Karpas-422 (cell line): Measurements from ENCODE around the gene SPTBN1. TPM values are rescaled to one million over a fixed set of nuclear protein-coding genes. Genes with fewer than 3 reads are reported as not detected.

ENCODE experiments used
- DNase-seq: peaks from one replicate; pipeline ENCODE4 v3.0.0-alpha.2; 2015
- H2AFZ ChIP-seq: fragments of 200-600 bp; sonication (generic); 2 replicates; pipeline ENCODE4 v1.6.1; 2014; ENCODE audit warnings: antibody characterized with exemption, low read length, mixed read lengths
- H3K27ac ChIP-seq: fragments of 200-600 bp; sonication (generic); 2 replicates; pipeline ENCODE4 v1.5.1; 2014; ENCODE audit warnings: mild to moderate bottlenecking, low read length, moderate library complexity
- H3K27me3 ChIP-seq: fragments of 200-600 bp; sonication (generic); 2 replicates; pipeline ENCODE4 v1.6.1; 2014; ENCODE audit warnings: low read length, mixed read lengths
- H3K36me3 ChIP-seq: fragments of 200-600 bp; sonication (generic); 2 replicates; pipeline ENCODE4 v1.6.1; 2014; ENCODE audit warnings: low read length, mixed read lengths; ENCODE audit not compliant: insufficient read depth
- H3K4me1 ChIP-seq: fragments of 200-600 bp; sonication (generic); 2 replicates; pipeline ENCODE4 v1.6.1; 2014; ENCODE audit warnings: mild to moderate bottlenecking, low read length, mixed read lengths
- H3K4me2 ChIP-seq: fragments of 200-600 bp; sonication (generic); 2 replicates; pipeline ENCODE4 v1.6.1; 2014; ENCODE audit warnings: low read length, low read depth, mild to moderate bottlenecking; ENCODE audit not compliant: poor library complexity, severe bottlenecking
- H3K4me3 ChIP-seq: fragments of 200-600 bp; sonication (generic); 2 replicates; pipeline ENCODE4 v1.5.1; 2014; ENCODE audit warnings: mild to moderate bottlenecking, antibody characterized with exemption, low read length, mixed read lengths
- H3K79me2 ChIP-seq: fragments of 200-600 bp; sonication (generic); 2 replicates; pipeline ENCODE4 v1.6.1; 2014; ENCODE audit warnings: mild to moderate bottlenecking, low read length, mixed read lengths
- H3K9ac ChIP-seq: fragments of 200-600 bp; sonication (generic); 2 replicates; pipeline ENCODE4 v1.6.0; 2014; ENCODE audit warnings: low read length
- H3K9me2 ChIP-seq: fragments of 200-600 bp; sonication (generic), shearing (Covaris generic); replicated peaks from 2 replicates; pipeline ENCODE4 v1.6.0; 2014; ENCODE audit warnings: mild to moderate bottlenecking, low read length, moderate library complexity; ENCODE audit not compliant: insufficient read depth
- H3K9me3 ChIP-seq: fragments of 300-700, 200-600 bp; sonication (generic); 2 replicates; pipeline ENCODE4 v1.6.1; 2014; ENCODE audit warnings: low read length, mixed read lengths
- H4K20me1 ChIP-seq: fragments of 200-600 bp; sonication (generic); 2 replicates; pipeline ENCODE4 v1.6.1; 2014; ENCODE audit warnings: mild to moderate bottlenecking, antibody characterized with exemption, low read length, low read depth; ENCODE audit not compliant: insufficient read depth
- total RNA-seq: library from RNA; depleted of rRNA; stranded (reverse); fragments of >200 nt; shearing (Covaris generic); gene quantifications from 2 replicates; pipeline ENCODE4 v1.2.3, GENCODE V29; 2014; ENCODE audit warnings: low replicate concordance

SPTBN1 gene
- total RNA-seq, 1 experiment from 2014 or later = 6.2 TPM

GRCh38 chr2:54649191-54649590, 193.1 kb downstream of the SPTBN1 start:
- Histone ChIP-seq H3K4me1 (0 out of 2 replicates have a peak, but pooled peaks cover 2% of the 10 kb centered on the region), H3K9ac (no peak overlapping the region), H3K4me2 (no peak overlapping the region), H3K27me3 (no peaks in the 10 kb centered on the region), H4K20me1 (no peaks in the 10 kb centered on the region), H3K4me3 (no peak overlapping the region), H3K36me3 (no peaks in the 10 kb centered on the region), H3K9me3 (no peaks in the 10 kb centered on the region), H2AFZ (no peak overlapping the region), H3K9me2 (no peaks in the 10 kb centered on the region), H3K79me2 (no peaks in the 10 kb centered on the region), H3K27ac (no peak overlapping the region)
- no peak for DNase-seq

- Histone ChIP-seq H3K9ac (no peak overlapping the region), H3K4me3 (no peak overlapping the region), H4K20me1 (no peaks in the 10 kb centered on the region), H3K27ac (no peak overlapping the region), H3K27me3 (no peaks in the 10 kb centered on the region), H3K36me3 (no peaks in the 10 kb centered on the region), H3K4me1 (0 out of 2 replicates have a peak, but pooled peaks cover 2% of the 10 kb centered on the region), H2AFZ (no peak overlapping the region), H3K79me2 (no peaks in the 10 kb centered on the region), H3K9me3 (no peaks in the 10 kb centered on the region), H3K9me2 (no peaks in the 10 kb centered on the region), H3K4me2 (no peak overlapping the region)
- DNase-seq = no peak
These were observed 193.5 kb downstream of the SPTBN1 start for GRCh38 chr2:54649633-54650032.

- Histone ChIP-seq H3K4me2 (no peak overlapping the region), H3K36me3 (no peaks in the 10 kb centered on the region), H2AFZ (no peak overlapping the region), H3K4me1 (0 out of 2 replicates have a peak, but pooled peaks cover 2% of the 10 kb centered on the region), H3K9me2 (no peaks in the 10 kb centered on the region), H3K9me3 (no peaks in the 10 kb centered on the region), H3K27me3 (no peaks in the 10 kb centered on the region), H4K20me1 (no peaks in the 10 kb centered on the region), H3K9ac (no peak overlapping the region), H3K27ac (no peak overlapping the region), H3K79me2 (no peaks in the 10 kb centered on the region), H3K4me3 (no peak overlapping the region)
- no peak for DNase-seq
These were observed 194.5 kb downstream of the SPTBN1 start for GRCh38 chr2:54650612-54651011.

- H3K9ac ChIP-seq = no peak overlapping the region
- no peaks in the 10 kb centered on the region for H3K79me2 ChIP-seq
- no peak overlapping the region for H2AFZ ChIP-seq
- no peaks in the 10 kb centered on the region for H3K27me3 ChIP-seq
- DNase-seq = no peak
- H3K36me3 ChIP-seq = no peaks in the 10 kb centered on the region
- H3K4me3 ChIP-seq = no peak overlapping the region
- H3K27ac ChIP-seq = no peak overlapping the region
- H3K4me2 ChIP-seq = no peak overlapping the region
- no peaks in the 10 kb centered on the region for H3K9me3 ChIP-seq
- H3K4me1 ChIP-seq = 0 out of 2 replicates have a peak, but pooled peaks cover 2% of the 10 kb centered on the region
- H3K9me2 ChIP-seq = no peaks in the 10 kb centered on the region
- no peaks in the 10 kb centered on the region for H4K20me1 ChIP-seq
These were observed 195.2 kb downstream of the SPTBN1 start for GRCh38 chr2:54651291-54651690.

GRCh38 chr2:54652540-54652939, 196.4 kb downstream of the SPTBN1 start:
- no peaks in the 10 kb centered on the region for H3K36me3 ChIP-seq
- H3K4me1 ChIP-seq = 0 out of 2 replicates have a peak, but pooled peaks cover 2% of the 10 kb centered on the region
- no peak for DNase-seq
- H3K4me3 ChIP-seq = no peak overlapping the region
- H3K9me2 ChIP-seq = no peaks in the 10 kb centered on the region
- no peak overlapping the region for H2AFZ ChIP-seq
- no peaks in the 10 kb centered on the region for H3K27me3 ChIP-seq
- no peaks in the 10 kb centered on the region for H3K9me3 ChIP-seq
- H4K20me1 ChIP-seq = no peaks in the 10 kb centered on the region
- H3K27ac ChIP-seq = no peak overlapping the region
- H3K9ac ChIP-seq = no peak overlapping the region
- H3K79me2 ChIP-seq = no peaks in the 10 kb centered on the region
- H3K4me2 ChIP-seq = no peak overlapping the region

- Histone ChIP-seq H3K9ac (no peak overlapping the region), H3K9me2 (no peaks in the 10 kb centered on the region), H3K4me3 (no peak overlapping the region), H3K27ac (no peak overlapping the region), H4K20me1 (no peaks in the 10 kb centered on the region), H3K4me1 (0 out of 2 replicates have a peak, but pooled peaks cover 2% of the 10 kb centered on the region), H3K9me3 (no peaks in the 10 kb centered on the region), H3K79me2 (no peaks in the 10 kb centered on the region), H3K27me3 (no peaks in the 10 kb centered on the region), H3K4me2 (no peak overlapping the region), H2AFZ (no peak overlapping the region), H3K36me3 (no peaks in the 10 kb centered on the region)
- no peak for DNase-seq
These were observed 197.6 kb downstream of the SPTBN1 start for GRCh38 chr2:54653572-54654204.

GRCh38 chr2:54655046-54655809, 199.1 kb downstream of the SPTBN1 start:
- no peak overlapping the region for H3K9ac ChIP-seq
- H3K27ac ChIP-seq = no peak overlapping the region
- H4K20me1 ChIP-seq = no peaks in the 10 kb centered on the region
- no peaks in the 10 kb centered on the region for H3K9me2 ChIP-seq
- DNase-seq = no peak
- H2AFZ ChIP-seq = no peak overlapping the region
- H3K36me3 ChIP-seq = no peaks in the 10 kb centered on the region
- H3K4me3 ChIP-seq = no peak overlapping the region
- no peaks in the 10 kb centered on the region for H3K79me2 ChIP-seq
- no peaks in the 10 kb centered on the region for H3K9me3 ChIP-seq
- H3K4me2 ChIP-seq = no peak overlapping the region
- 0 out of 2 replicates have a peak, but pooled peaks cover 2% of the 10 kb centered on the region for H3K4me1 ChIP-seq
- H3K27me3 ChIP-seq = no peaks in the 10 kb centered on the region

- H2AFZ ChIP-seq = no peak overlapping the region
- H3K36me3 ChIP-seq = no peaks in the 10 kb centered on the region
- no peaks in the 10 kb centered on the region for H3K79me2 ChIP-seq
- no peaks in the 10 kb centered on the region for H3K9me2 ChIP-seq
- H3K4me3 ChIP-seq = no peak overlapping the region
- H3K9me3 ChIP-seq = no peaks in the 10 kb centered on the region
- H3K27ac ChIP-seq = no peak overlapping the region
- H4K20me1 ChIP-seq = no peaks in the 10 kb centered on the region
- H3K27me3 ChIP-seq = no peaks in the 10 kb centered on the region
- no peak overlapping the region for H3K9ac ChIP-seq
- H3K4me1 ChIP-seq = no peaks in the 10 kb centered on the region
- H3K4me2 ChIP-seq = no peak overlapping the region
- no peak for DNase-seq
These were observed 200.7 kb downstream of the SPTBN1 start for GRCh38 chr2:54656863-54657262.
